Activated CD4-positive, CD25-positive, alpha-beta regulatory T cell treated with anti-CD3 and anti-CD28 coated beads, Interleukin-2, amount 50 U/mL, for 24 hours (primary cell): Measurements from ENCODE around the gene CRTC1.
"Not testable (repeated sequence)": the region's sequence is repeated elsewhere in the genome, so short reads cannot be mapped to it uniquely, and the experiment has no call there.

Experiments used
- ATAC-seq, 2 donors: fragments of 150-1000 bp; cut with Tn5 transposase; one replicate each; pipeline ENCODE4 v1.10.0; 2021; ENCODE audit warnings: mild to moderate bottlenecking in 1 of 2, moderate library complexity in 1 of 2

CRTC1 gene

DNA sequence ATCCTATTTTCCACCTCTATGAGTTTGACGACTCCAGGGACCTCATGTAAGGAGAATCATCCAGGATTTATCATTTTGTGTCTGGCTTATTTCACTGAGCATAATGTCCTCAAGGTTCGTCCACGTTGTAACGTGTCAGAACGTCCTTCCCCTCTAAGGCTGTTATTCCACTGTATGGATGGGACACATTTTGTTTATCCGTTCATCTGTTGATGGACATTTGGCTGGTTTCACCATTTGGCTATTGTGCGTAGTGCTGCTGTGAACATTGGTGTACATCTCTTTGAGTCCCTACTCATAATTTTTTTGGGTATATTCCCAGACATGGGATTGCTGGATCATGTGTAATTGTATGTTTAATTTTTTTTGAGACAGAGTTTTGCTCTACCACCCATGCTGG is 21.5 kb downstream of the CRTC1 start:
- no peak for ATAC-seq

DNA sequence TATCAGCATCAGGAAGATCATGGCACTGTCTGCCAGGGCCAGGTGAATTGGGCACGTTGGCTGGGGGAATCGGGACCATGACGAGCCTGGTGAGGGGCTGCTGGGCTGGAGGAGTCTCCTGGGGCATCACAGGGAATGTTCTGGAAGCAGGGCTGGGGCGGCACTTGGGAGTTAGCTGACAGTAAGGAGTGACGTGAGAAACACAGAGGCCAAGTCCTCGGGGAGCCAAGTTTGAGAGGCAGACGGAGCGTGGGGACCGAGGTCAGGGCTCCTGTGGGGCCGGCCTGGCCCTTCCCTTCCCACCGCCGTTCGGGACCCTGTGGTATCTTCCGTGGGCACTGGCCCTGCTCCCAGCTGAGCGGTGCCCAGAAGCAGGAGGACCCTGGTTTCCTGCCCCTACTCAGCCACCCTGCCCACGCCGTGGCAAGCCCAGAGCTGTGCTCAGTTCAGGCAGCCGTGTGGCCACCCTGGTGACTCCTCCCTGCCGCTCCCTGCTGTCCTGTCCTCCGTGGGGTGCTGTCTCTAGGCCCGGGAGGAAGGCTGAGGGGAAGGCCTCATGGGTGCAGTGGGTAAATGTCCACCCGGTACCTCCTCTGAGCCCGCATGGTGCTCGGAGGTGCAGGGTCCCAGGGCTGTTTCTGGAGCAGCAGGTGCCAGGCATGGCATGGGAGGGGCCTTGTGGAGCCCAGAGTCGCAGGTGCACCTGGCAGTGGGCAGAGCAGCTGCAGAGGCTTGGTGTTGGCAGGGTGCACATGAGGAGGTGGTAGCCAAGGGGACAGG is 25.2 kb downstream of the CRTC1 start:
- no peak for ATAC-seq

DNA sequence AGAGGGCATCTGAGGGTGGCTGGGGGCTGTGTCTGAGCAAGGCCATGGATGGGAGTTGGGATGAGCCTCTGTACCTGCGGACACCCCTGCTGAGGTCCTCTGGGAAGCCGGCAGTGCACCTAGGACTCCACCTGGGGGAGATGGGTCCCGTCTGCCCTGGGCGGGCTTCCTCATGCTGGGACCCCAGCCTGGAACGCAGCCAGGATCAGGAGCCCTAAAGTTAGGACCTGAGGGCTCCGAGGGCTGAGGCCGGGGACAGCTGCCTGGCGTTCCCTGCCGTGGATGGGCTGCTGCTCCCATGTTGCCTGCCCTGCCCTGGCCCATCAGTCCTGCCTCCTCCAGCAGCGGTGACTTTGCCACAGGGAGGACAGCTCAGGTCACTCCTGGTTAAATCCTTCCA is 26.1 kb downstream of the CRTC1 start:
- no peak for ATAC-seq

DNA sequence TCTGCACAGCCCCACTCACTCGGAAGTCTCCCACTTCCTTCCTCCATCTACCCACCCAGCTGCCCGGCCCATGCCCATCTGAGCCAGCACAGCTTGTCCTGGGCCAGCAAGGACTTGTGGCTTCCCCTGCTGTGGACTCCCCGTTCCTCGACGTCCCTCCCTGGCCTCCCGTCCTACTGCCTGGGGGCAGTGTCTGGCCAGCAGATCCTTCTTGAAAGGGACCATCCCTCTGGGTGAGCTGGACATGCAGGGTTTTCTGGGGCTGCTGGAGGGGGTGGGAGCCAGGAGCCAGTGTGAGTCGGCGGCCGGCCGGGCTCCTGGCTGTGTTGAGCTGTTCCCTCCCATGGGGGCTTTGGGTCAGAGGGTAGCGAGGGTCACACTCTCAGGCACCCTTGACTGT is 26.7 kb downstream of the CRTC1 start:
- ATAC-seq = no peak

DNA sequence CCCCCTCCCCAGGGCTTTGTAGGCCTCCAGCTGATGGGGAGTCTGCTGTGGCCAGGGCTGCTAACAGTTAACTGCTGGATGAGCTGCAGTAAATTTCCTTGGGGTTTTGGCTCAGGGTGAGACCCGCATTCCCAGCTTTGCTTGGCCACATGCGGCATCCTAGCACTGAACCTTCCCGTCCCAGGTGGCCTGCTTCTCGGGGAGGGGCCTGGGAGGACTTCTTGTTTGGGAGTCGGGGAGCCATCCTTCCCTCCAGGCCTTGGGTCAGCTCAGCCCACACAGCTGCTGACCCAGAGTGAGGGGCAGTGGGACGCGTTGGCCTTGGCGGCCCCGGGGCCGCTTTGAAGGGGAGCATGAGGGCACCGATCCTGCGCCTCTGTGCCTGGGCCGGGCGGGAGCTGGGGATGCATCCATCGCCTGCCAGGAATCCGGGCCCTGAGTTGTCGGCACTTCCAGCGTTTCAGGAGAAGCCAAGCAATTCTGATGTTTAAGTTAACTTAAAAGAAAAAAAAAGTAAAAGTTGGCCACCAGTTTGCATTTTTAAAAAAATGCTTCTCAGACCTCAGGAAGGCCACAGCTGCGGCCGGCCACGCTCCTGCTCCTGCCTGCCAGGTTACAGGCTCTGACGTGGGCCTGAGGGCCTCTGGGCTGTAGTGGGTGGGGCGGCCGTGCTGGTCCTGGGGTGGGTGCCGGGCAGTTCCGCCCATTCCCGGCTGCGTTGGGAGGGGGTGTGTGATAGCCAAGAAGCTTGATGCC is 27.7 kb downstream of the CRTC1 start:
- ATAC-seq = no peak

DNA sequence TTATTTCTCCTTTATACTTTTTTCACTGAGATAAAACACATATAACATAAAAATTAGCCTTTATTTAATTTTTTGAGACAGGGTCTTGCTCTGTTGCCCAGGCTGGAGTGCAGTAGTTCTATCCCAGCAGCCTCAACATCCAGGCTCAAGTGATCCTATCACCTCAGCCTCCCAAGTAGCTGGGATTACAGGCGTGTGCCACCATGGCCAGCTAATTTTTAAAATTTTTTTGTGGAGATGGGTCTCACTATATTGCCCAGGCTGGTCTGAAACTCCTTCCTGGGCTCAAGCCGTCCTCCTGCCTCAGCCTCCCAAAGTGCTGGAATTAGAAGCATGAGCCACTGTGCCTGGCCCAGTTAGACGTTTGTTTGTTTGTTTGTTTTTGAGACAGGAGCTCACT is 28.4 kb downstream of the CRTC1 start:
- ATAC-seq = no peak

DNA sequence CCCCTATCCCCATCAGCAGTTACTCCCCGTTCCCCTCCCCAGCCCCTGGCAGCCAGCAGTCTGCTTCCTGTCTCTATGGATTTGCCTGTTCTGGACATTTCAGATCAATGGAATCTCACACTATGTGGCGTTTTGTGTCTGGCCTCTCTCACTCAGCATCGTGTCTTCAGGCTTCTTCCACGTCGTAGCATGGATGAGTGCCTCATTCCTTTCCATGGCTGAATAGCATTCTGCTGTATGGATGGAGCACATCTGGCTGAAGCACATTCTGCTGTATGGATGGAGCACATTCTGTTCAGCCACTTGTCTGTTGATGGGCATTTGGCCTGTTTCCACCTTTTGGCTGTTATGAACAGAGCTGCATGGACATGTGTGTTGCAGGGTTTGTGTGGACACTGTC is 29.5 kb downstream of the CRTC1 start:
- no peak for ATAC-seq

DNA sequence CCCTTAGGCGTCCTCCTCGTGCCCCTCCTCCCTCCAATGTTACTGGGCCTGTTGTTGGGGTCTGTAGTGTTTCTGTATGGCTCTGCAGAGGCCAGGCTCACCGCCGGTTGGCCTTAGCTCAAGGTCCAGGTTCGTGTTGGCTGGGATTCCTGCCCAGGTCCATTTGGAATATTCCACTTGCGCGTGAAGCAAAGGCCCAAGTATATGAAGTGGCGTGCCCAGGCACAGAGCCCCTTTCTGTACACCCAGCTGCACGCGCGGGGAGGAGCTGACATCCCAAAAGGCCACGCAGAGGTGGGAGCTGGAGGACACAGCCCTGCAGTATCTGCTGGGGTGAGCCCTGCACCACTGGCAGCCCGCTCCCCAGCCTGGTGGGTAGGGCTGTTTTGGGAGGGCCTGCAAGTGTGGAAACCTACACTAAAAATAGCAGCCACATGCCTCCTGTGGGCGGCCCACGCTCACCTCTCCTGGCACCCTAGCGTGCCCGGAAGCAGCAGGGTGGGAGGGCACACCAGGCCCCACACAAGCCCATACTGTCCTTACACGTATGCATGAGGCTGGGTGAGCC is 30.2 kb downstream of the CRTC1 start:
- no peak for ATAC-seq

DNA sequence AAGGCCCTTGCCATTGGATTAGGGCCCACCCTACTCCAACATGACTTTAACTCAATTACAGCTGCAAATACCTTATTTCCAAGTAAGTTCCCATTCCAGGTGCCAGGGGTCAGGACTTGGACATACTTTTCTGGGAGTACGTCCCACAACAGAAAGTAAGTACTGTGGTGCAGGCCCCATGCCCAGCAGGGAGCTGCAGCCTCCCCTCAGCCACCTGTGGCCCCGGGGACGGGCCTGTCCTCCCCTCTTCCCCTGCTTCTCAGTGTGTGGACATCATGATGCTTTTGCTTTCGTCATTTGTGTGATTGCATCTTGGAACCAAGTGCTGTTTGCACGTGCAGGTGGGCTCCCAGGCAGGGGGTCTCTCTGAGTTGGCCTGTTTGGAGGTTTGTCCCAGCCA is 31.9 kb downstream of the CRTC1 start:
- no peak for ATAC-seq

DNA sequence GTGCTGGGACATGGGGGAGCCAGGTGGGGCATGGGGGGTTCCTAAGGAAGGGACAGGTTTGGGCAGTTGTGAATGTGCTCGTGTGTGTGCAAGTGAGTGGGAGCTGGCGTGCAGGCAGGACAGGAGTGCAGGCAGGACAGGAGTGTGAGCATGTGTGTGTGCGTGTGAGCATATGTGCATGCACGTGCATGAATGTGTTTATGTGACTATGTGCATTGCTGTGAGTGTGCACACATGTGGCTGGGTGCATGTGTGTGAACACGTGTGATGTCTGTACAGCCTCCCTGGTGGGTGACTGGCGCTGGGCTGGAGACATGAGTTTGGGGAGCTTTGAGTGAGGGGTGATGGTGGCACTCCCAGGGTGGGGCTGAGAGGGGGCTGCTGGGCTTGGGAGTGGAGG is 33.4 kb downstream of the CRTC1 start:
- ATAC-seq = no peak

DNA sequence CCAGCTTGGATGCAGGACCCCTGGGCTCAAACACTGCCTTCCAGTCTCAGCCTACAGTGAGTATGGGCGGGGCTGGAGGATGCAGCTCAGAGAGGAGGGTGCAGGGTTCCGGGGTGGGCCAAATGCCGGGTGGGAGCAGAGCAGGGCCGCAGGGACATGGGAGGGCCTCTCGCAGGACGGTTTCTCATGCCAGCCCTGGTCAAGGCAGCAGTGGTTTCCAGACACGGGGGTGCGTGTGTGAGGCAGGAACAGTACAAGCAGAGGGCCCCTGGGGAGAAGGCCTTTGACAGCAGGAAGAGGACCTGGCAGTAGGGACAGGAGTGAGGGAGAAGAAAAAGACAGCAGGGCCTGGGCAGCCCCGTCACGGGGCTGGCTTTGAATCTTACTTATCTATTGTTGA is 34.1 kb downstream of the CRTC1 start:
- ATAC-seq = no peak

DNA sequence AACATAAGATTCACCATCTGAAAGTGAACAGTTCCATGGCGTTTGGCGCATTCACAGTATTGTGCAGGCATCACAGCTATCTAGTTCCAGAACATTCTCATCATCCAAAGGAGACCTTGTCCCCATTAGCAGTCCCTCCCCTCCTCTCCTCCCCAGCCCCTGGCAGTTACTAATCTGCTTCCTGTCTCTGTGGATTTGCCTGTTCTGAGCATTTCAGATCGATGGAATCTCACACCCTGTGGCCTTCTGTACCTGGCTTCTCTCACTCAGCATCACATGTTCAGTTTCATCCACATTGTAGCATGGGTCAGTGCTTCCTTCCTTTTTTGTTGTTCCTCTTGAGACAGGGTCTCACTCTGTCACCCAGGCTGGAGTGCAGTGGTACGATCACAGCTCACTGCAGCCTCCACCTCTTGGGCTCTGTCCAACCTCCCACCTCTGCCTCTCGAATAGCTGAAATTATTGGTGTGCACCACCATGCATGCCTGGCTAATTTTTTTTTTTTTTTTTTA is 34.6 kb downstream of the CRTC1 start:
- no peak for ATAC-seq

DNA sequence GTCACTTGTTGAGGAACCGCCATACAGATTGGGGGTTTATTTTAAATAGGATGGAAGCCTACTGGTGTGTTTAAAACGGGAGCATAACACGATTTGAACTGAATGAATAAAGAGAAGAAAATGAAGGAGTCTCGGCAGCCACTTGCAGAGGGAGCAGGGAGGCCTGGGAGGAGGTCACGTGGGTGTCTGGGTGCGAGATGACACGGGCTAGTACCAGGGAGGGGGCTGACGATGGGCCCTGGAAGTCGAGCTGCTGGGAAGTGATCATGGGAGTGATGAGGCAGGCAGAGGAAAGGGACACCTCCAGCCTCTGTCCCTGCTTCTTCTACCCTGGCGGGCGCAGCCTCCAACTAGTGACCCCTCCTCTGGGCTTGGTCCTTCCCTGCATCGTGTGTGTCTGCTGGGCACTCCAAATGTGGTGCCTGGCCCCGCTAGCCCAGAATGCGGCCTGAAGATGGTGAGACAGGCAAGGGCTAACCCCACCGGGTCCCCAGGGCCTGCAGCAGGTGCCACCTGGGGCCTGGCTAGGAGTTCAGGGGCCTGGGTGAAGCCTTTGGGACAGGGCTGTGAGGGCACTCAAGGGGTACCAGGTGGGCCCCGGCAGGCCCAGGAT is 35.5 kb downstream of the CRTC1 start:
- no peak for ATAC-seq

DNA sequence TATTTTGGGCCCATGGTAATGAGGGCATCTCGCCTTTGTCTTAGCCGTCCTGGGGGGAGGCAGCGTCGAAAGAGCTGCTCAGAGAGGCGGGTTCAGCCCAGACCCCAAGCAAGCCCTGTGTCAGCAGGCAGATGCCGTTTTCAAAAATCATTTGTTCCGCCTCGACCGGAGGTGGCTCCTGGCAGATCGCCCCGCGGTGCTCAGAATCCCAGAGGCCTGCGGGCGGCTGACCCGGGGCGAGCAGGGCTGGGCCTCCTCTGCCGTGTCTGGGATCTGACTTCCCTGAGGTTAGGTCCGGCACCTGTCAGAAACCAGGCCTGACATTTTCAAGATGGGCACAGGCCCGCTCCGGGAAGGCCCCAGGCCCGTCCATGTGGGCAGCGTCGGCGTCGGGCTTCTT is 36.1 kb downstream of the CRTC1 start:
- ATAC-seq = no peak

DNA sequence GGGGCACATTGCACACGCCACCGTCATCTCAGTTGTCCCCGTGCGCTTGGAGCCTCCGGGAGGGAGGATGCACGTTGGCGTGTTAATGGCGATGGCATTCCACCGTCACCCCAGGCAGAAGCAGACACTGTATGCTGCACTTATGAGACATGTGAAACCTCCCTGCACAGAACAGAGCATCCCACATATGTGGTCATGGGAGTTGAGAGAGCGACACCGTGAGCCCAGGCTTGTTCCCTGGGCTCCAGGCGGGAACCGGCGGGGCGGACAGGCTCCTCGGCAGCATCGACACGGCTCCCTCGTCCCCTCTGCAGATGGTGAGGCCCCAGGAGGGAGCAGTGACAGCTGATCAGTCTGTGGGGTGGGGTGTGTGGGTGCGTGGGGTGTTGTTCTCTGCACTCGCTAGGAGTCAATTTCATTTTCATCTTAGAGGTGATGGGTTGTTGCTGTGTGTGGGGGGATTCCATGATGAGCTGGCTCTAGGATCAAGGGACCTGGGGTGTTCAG is 40.4 kb downstream of the CRTC1 start:
- peak; percentile 36 to 38 for ATAC-seq

DNA sequence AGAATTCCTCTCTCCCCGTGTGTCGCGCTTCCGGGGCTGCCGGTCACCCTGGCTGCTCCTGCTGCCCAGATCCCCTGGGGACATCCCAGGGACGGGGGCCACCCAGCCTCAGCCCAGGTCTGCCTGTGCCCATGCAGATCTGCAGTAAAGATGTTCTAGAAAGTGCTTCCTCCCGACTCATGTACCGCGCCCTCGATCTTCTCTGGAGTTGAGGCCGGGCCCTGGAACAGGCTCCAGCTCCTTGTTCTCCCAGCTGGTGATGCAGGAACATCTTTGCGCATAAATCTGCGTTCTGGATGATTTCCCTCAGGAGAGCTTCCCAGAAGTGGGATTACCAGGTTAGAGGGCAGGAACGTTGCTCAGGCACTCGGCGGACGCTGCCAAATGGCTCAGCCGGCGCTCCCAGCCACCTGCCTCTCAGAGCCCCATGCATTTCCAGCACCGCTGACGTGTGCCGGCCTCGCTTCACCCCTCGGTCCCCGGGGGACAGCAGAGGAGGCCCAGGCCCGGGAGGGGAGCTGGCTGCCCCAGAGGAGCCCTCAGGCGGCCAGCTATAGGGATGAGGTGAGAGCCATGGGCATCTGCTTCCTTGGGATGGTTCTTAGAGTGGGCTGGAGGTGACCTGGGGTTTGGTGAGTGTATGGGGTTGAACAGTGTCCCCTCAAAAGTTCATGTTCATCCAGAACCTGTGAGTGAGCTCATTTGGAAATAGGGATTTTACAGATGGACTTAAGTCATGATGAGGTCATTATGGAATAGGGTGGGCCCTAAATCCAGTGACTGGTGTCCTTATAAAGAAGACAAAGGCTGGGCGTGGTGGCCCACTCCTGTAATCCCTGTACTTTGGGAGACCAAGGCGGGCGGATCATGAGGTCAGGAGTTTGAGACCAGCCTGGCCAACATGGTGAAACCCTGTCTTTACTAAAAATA is 42.6 kb downstream of the CRTC1 start:
- ATAC-seq = no peak

DNA sequence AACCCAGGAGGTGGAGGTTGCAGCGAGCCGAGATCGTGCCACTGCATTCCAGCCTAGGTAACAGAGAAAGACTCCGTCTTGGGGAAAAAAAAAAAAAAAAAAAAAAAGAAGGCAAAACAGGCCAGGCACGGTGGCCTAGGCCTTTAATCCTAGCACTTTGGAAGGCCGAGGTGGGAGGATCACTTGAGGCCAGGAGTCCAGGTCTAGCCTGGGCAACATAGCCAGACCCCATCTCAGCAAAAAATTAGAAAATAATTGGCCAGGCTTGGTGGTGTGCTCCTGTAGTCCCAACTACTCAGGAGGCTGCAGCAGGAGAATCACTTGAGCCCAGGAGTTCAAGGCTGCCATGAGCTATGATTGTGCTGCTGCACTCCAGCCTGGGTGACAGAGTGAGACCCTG is 43.4 kb downstream of the CRTC1 start:
- ATAC-seq = no peak

DNA sequence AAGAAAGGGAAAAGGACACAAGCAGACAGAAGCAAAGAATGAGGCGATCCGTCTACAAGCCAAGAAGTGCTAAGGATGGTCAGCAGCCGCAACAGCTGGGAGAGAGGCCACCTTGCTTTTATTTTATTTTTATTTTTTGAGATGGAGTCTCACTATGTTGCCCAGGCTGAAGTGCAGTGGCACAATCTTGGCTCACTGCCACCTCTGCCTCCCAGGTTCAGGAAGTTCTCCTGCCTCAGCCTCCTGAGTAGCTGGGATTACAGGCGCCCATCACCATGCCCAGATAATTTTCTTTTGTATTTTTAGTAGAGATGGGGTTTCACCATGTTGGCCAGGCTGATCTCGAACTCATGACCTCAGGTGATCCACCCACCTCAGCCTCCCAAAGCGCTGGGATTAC is 44.1 kb downstream of the CRTC1 start:
- ATAC-seq = not testable (repeated sequence)

DNA sequence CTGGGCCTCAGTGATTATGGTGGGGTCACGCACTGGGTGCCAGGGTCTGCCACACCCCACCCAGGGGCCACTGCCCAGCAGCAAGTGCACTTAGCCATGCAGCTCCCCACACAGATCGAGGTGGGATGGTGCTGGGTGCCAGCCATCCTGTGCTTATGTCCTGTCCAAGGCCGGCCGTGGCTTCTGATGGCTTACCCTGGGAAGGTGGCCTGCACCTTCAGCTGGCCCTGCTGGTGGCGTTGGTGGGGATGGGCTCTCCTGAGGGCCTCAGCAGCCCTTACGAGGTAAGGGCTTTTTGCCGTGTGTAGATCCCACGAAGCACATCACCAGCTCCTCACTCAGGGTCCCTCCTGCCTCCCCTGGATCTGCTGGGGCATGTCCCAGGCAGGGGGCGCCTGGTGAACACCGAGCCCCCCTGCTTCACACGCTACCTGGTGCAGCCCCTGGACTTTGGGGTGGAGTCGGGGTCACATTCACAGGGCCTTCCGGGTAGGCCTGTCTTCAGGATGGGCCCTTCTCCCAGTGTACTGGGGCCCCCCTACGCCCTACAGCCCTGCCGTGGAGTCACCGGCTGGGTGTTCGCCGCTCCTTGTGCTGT is 46.6 kb downstream of the CRTC1 start:
- no peak for ATAC-seq

DNA sequence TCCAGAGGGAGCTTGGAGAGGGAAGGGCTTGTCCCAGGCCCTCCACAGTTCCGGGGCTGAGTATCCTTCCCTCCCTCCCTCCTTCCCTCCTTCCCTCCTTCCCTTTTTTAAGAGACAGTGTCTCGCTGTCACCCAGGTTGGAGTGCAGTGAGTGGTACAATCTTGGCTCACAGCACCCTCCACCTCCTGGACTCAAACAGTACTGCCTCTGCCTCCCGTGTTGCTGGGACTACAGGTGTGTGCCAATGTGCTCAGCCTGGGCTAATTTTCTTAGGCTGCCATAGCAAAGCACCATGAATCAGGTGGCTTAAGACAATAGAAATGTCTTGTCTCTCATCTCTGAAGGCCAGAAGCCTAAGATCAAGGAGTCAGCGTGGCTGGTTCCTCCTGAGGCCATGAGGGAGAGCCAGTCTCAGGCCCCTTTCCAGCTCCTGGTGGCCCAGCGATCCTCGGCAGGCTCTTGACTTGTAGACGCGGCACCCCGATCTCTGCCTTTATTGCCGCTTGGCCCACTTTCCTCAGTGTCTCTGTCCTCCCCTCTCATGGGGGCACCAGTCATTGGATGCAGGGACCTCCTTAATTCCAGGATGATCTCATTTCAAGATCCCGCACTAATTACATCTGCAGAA is 47.5 kb downstream of the CRTC1 start:
- ATAC-seq = no peak

DNA sequence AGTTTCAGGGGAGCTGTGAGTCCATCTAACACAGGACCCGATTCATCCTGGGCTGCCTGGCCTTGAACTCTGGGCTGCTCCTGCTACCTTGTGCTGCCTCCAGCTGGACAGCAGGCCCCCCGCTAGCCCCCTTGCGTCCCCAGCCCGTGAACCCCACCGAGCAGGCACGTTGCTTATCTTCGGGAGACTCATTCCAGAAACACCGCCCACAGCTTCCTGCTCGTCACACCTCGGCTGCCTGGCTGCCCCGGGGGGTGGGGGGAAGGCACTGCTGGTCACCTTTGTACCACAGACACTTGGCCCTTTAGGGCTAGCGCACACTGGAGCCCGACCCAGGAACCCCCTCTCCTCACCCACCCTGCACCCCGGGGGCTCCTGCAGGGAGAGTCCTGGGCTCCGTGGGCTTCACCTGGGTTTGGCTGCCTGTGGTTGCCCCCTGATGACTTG is 48.1 kb downstream of the CRTC1 start:
- ATAC-seq = no peak
